H9 (cell line): ENCODE data around the gene STXBP6. TPM values are rescaled to one million over a fixed set of nuclear protein-coding genes. Genes with fewer than 3 reads are reported as not detected.
"Not testable (repeated sequence)": the region's sequence is repeated elsewhere in the genome, so short reads cannot be mapped to it uniquely, and the experiment has no call there.

ENCODE experiments used
- DNase-seq: peaks from one replicate; pipeline ENCODE4 v3.0.0-alpha.2; 2017
- H2AFZ ChIP-seq: one replicate; pipeline ENCODE4 v1.6.1; 2013; ENCODE audit warnings: mild to moderate bottlenecking, low read length, control low read depth, moderate library complexity
- H2AK5ac ChIP-seq: 2 replicates; pipeline ENCODE4 v1.6.1; 2013; ENCODE audit warnings: low read length, control low read depth, mixed read lengths; ENCODE audit not compliant: insufficient read length
- H2BK120ac ChIP-seq: one replicate; pipeline ENCODE4 v1.6.1; 2013; ENCODE audit warnings: low read depth, mild to moderate bottlenecking, low read length, control low read depth, inconsistent platforms; ENCODE audit not compliant: poor library complexity, severe bottlenecking
- H2BK12ac ChIP-seq: 2 replicates; pipeline ENCODE4 v1.6.1; 2013; ENCODE audit warnings: low read length, control low read depth, mixed read lengths, low read depth; ENCODE audit not compliant: insufficient read length
- H2BK15ac ChIP-seq: 2 replicates; pipeline ENCODE4 v1.6.1; 2013; ENCODE audit warnings: low read depth, low read length, control low read depth
- H2BK20ac ChIP-seq: one replicate; pipeline ENCODE4 v1.6.1; 2013; ENCODE audit warnings: low read depth, mild to moderate bottlenecking, low read length, control low read depth, inconsistent platforms; ENCODE audit not compliant: poor library complexity, severe bottlenecking
- H2BK5ac ChIP-seq: 2 replicates; pipeline ENCODE4 v1.6.1; 2013; ENCODE audit warnings: low read length, control low read depth, mixed read lengths; ENCODE audit not compliant: insufficient read length
- H3K14ac ChIP-seq: 2 replicates; pipeline ENCODE4 v1.6.1; 2013; ENCODE audit warnings: low read length, control low read depth; ENCODE audit not compliant: insufficient read depth
- H3K18ac ChIP-seq: 2 replicates; pipeline ENCODE4 v1.6.1; 2013; ENCODE audit warnings: low read depth, mild to moderate bottlenecking, mixed read lengths, low read length, control low read depth; ENCODE audit not compliant: insufficient read length
- H3K23ac ChIP-seq: 2 replicates; pipeline ENCODE4 v1.6.1; 2013; ENCODE audit warnings: low read length, control low read depth, mixed read lengths, low read depth; ENCODE audit not compliant: insufficient read length
- H3K23me2 ChIP-seq: 2 replicates; pipeline ENCODE4 v1.6.1; 2013; ENCODE audit warnings: low read depth, mild to moderate bottlenecking, mixed read lengths, low read length, control low read depth; ENCODE audit not compliant: insufficient read length, poor library complexity, severe bottlenecking
- H3K27ac ChIP-seq: 2 replicates; pipeline ENCODE4 v1.5.1; 2013; ENCODE audit warnings: low read length, control low read depth, mixed read lengths, low read depth; ENCODE audit not compliant: insufficient read length
- H3K27me3 ChIP-seq: 2 replicates; pipeline ENCODE4 v1.6.1; 2013; ENCODE audit warnings: low read length, control low read depth, inconsistent platforms; ENCODE audit not compliant: insufficient read depth
- H3K4ac ChIP-seq: 2 replicates; pipeline ENCODE4 v1.6.1; 2013; ENCODE audit warnings: low read depth, mild to moderate bottlenecking, control low read depth, inconsistent platforms, low read length, moderate library complexity
- H3K4me1 ChIP-seq: 2 replicates; pipeline ENCODE4 v1.6.1; 2013; ENCODE audit warnings: low read length, control low read depth, inconsistent platforms; ENCODE audit not compliant: insufficient read depth
- H3K4me2 ChIP-seq: 2 replicates; pipeline ENCODE4 v1.6.1; 2013; ENCODE audit warnings: low read length, control low read depth, mixed read lengths; ENCODE audit not compliant: insufficient read length, insufficient read depth
- H3K56ac ChIP-seq: 2 replicates; pipeline ENCODE4 v1.6.1; 2013; ENCODE audit warnings: low read depth, mild to moderate bottlenecking, mixed read lengths, low read length, control low read depth; ENCODE audit not compliant: insufficient read length
- H3K79me1 ChIP-seq: 2 replicates; pipeline ENCODE4 v1.6.1; 2013; ENCODE audit warnings: low read depth, mild to moderate bottlenecking, moderate library complexity, low read length, control low read depth, inconsistent platforms; ENCODE audit not compliant: insufficient read depth, poor library complexity, severe bottlenecking
- H3K79me2 ChIP-seq: 2 replicates; pipeline ENCODE4 v1.6.1; 2013; ENCODE audit warnings: low read length, control low read depth, inconsistent platforms; ENCODE audit not compliant: insufficient read depth
- H3K9ac ChIP-seq: 2 replicates; pipeline ENCODE4 v1.6.1; 2013; ENCODE audit warnings: low read length, control low read depth, mixed read lengths; ENCODE audit not compliant: insufficient read length; ENCODE audit errors: extremely low read depth
- H3K9me3 ChIP-seq: one replicate; pipeline ENCODE4 v1.6.1; 2013; ENCODE audit warnings: low read depth, low read length, inconsistent platforms; ENCODE audit not compliant: control insufficient read depth
- H3T11ph ChIP-seq: one replicate; pipeline ENCODE4 v1.6.1; 2013; ENCODE audit warnings: mild to moderate bottlenecking, low read length, control low read depth, inconsistent platforms
- H4K20me1 ChIP-seq: one replicate; pipeline ENCODE4 v1.6.1; 2013; ENCODE audit not compliant: control insufficient read depth, insufficient read length, insufficient read depth
- H4K5ac ChIP-seq: 2 replicates; pipeline ENCODE4 v1.6.1; 2013; ENCODE audit warnings: low read depth, mild to moderate bottlenecking, mixed read lengths, low read length, control low read depth; ENCODE audit not compliant: insufficient read length
- H4K8ac ChIP-seq: replicated peaks from 2 replicates; pipeline ENCODE4 v1.6.1; 2013; ENCODE audit warnings: low read length, control low read depth, mixed read lengths, low read depth; ENCODE audit not compliant: insufficient read length
- H4K91ac ChIP-seq: 2 replicates; pipeline ENCODE4 v1.6.1; 2013; ENCODE audit warnings: low read depth, mild to moderate bottlenecking, moderate library complexity, mixed read lengths, low read length, control low read depth; ENCODE audit not compliant: insufficient read length
- H3K27ac Mint-ChIP-seq, 3 experiments: 2 replicates in 2 of 3; 3 replicates in 1 of 3; pipeline ENCODE4 v1.8.0; 2020 to 2021; ENCODE audit warnings: mixed read lengths in 3 of 3, mild to moderate bottlenecking in 1 of 3, moderate library complexity in 1 of 3
- H3K27me3 Mint-ChIP-seq: 2 replicates; pipeline ENCODE4 v1.8.0; 2021; ENCODE audit warnings: low read depth, mild to moderate bottlenecking, moderate library complexity, mixed read lengths
- H3K36me3 Mint-ChIP-seq, 3 experiments: 2 replicates in 2 of 3; 3 replicates in 1 of 3; pipeline ENCODE4 v1.8.0; 2020 to 2021; ENCODE audit warnings: low read depth in 3 of 3, mixed read lengths in 3 of 3; ENCODE audit not compliant: insufficient read depth in 1 of 3
- H3K4me1 Mint-ChIP-seq, 2 experiments: 2 replicates each; pipeline ENCODE4 v1.8.0; 2020; ENCODE audit warnings: mixed read lengths in 2 of 2
- H3K4me3 Mint-ChIP-seq, 2 experiments: 2 replicates in 1 of 2; 3 replicates in 1 of 2; pipeline ENCODE4 v1.8.0; 2020 to 2021; ENCODE audit warnings: mild to moderate bottlenecking in 2 of 2, mixed read lengths in 2 of 2, moderate library complexity in 1 of 2
- H3K9me3 Mint-ChIP-seq, 2 experiments: 2 replicates in 1 of 2; 3 replicates in 1 of 2; pipeline ENCODE4 v1.8.0; 2020; ENCODE audit warnings: mild to moderate bottlenecking in 2 of 2, mixed read lengths in 2 of 2, moderate library complexity in 1 of 2
- whole genome bisulfite sequencing: extraction: QIAGEN DNeasy Blood & Tissue Kit; methylation state at CpG from one replicate; pipeline ENCODE4 v1.1.7; 2013; ENCODE audit warnings: missing lambda C conversion rate, low lambda C conversion rate, mixed read lengths; ENCODE audit not compliant: insufficient read length; ENCODE audit errors: extremely low coverage; 5-methylcytosine and 5-hydroxymethylcytosine counted together
- total RNA-seq: library from RNA; stranded (reverse); gene quantifications from 2 replicates; pipeline ENCODE4 v1.2.1, GENCODE V29; 2021
- TF ChIP-seq, protein P1 (sequence below): fragments of 200-600 bp; sonication (generic); conservative IDR thresholded peaks from 3 replicates; pipeline ENCODE4 v1.8.0; 2021; ENCODE audit warnings: antibody characterized with exemption, mild to moderate bottlenecking

STXBP6 gene
- total RNA-seq, 1 experiment from 2014 or later = 3.6 TPM

DNA sequence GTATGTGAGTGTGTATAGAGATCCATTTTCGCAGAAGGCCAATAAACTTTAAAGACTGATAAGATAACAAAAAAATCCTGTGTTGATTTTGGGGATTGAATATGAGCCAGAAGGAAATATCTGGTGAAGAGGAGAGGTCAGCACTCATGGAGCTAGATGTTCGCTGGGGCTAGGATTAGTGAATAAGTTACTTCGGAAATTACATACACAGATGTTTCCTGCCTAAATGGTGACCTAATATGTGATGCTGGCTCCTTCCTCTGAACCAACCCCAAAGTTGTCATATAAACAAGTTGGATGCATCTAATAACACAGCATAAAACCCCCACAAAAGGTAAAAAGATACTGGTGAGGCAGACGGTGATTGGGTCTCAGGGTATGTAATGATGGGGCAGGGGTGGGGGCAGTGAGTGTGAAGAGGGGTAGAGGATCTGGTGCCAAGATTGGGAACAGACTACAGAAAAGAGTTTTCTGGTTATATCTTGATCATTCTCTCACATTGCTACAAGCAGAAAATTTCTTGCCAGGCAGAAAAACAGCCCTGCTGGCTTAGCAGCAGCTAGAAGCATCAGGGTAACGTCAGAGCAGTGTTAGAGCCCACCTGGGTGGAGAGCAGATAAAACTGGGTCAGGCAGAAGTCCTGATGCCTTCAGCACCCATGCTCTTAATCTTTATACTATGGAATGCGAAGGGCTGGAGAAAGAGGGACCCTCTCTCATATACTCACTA, 275.6 kb downstream of the STXBP6 start:
- Histone ChIP-seq H4K5ac (no peak overlapping the region), H2BK12ac (no peak overlapping the region), H3K79me1 (no peaks in the 10 kb centered on the region), H4K20me1 (no peaks in the 10 kb centered on the region), H3K9me3 (no peaks in the 10 kb centered on the region), H3K56ac (no peak overlapping the region), H3K23me2 (no peaks in the 10 kb centered on the region), H4K91ac (no peak overlapping the region), H3K9ac (no peak overlapping the region), H3K14ac (no peak overlapping the region), H2BK120ac (no peak overlapping the region), H3K27ac (no peak overlapping the region), H3K4ac (no peak overlapping the region), H2AFZ (no peak overlapping the region), H3K23ac (no peak overlapping the region), H2AK5ac (no peak overlapping the region), H2BK20ac (no peak overlapping the region), H3K27me3 (no peaks in the 10 kb centered on the region), H2BK15ac (no peak overlapping the region), H3T11ph (no peak overlapping the region), H3K4me2 (no peak overlapping the region), H3K79me2 (no peaks in the 10 kb centered on the region), H3K4me1 (no peaks in the 10 kb centered on the region; the same call in 1 of the 2 replicates), H2BK5ac (no peak overlapping the region), H4K8ac (no peak overlapping the region), H3K18ac (no peak overlapping the region)
- no peak overlapping the region for H3K27ac Mint-ChIP-seq
- H3K27me3 Mint-ChIP-seq = peaks cover 3% of the 10 kb centered on the region
- peaks cover 10 to 20% of the 10 kb centered on the region in 2 experiments for H3K4me1 Mint-ChIP-seq
- TF ChIP-seq, protein P1, sequence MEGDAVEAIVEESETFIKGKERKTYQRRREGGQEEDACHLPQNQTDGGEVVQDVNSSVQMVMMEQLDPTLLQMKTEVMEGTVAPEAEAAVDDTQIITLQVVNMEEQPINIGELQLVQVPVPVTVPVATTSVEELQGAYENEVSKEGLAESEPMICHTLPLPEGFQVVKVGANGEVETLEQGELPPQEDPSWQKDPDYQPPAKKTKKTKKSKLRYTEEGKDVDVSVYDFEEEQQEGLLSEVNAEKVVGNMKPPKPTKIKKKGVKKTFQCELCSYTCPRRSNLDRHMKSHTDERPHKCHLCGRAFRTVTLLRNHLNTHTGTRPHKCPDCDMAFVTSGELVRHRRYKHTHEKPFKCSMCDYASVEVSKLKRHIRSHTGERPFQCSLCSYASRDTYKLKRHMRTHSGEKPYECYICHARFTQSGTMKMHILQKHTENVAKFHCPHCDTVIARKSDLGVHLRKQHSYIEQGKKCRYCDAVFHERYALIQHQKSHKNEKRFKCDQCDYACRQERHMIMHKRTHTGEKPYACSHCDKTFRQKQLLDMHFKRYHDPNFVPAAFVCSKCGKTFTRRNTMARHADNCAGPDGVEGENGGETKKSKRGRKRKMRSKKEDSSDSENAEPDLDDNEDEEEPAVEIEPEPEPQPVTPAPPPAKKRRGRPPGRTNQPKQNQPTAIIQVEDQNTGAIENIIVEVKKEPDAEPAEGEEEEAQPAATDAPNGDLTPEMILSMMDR = no peak
- peaks cover 0 to 6% of the 10 kb centered on the region in 2 experiments; a peak in 3 of 5 replicates for H3K9me3 Mint-ChIP-seq
- H3K4me3 Mint-ChIP-seq = no peak overlapping the region
- H3K36me3 Mint-ChIP-seq = no peaks in the 10 kb centered on the region
- no CpG with 5 or more reads among the region's 6 CpGs for WGBS
- DNase-seq = no peak

DNA sequence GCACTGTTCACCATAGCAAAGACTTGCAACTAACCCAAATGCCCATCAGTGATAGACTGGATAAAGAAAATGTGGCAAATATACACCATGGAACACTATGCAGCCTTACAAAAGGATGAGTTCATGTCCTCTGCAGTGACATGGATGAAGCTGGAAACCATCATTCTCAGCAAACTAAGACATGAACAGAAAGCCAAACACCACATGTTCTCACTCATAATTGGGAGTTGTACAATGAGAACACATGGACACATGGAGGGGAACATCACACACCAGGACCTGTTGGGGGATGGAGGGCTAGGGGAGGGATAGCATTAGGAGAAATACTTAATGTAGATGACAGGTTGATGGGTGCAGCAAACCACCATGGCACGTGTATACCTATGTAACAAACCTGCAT, 276.4 kb downstream of the STXBP6 start:
- H4K91ac ChIP-seq, H3K23ac ChIP-seq, H3K36me3 Mint-ChIP-seq, H2BK20ac ChIP-seq, H3K27me3 Mint-ChIP-seq, H3K9ac ChIP-seq, DNase-seq, H2AK5ac ChIP-seq, H3K79me1 ChIP-seq, H3K14ac ChIP-seq, H3T11ph ChIP-seq, H3K4me2 ChIP-seq, H3K79me2 ChIP-seq, H3K4me3 Mint-ChIP-seq, H3K4me1 ChIP-seq, H3K9me3 ChIP-seq, H3K27ac Mint-ChIP-seq, H3K27me3 ChIP-seq, H3K56ac ChIP-seq, H2AFZ ChIP-seq, H2BK15ac ChIP-seq, H2BK12ac ChIP-seq, H2BK5ac ChIP-seq, H4K5ac ChIP-seq, H3K18ac ChIP-seq, H3K4ac ChIP-seq, H3K27ac ChIP-seq, H3K9me3 Mint-ChIP-seq, H4K20me1 ChIP-seq, H2BK120ac ChIP-seq, H4K8ac ChIP-seq, H3K23me2 ChIP-seq: not testable (repeated sequence)
- no CpG with 5 or more reads among the region's 1 CpG for WGBS
- peaks cover 10 to 20% of the 10 kb centered on the region in 2 experiments for H3K4me1 Mint-ChIP-seq
